ENCODE results near the gene SAMD4A. TPM values are rescaled to one million over a fixed set of nuclear protein-coding genes. Genes with fewer than 3 reads are reported as not detected.

Gene SAMD4A
- polyA plus RNA-seq, 2 of the 4 experiments (the other 2 are of a cell fraction): 3.9 to 5.4 TPM

DNA sequence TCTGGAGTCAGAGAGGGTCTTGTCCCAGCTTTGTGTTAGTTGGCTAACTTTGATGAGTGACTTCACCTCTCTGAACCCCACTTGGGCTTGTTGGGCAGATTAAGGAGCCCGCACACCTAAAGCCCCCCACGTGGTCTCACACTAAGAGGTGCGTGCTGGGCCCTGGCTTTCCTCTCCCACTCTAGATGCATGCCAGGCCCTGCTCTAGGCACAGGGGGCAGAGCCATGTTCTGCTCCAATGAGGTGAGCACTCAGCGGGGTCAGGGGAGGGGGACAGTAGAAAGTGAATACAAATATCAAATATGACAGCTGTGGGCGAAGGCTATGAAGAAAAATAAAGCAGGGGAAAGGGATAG is 216.7 kb downstream of the SAMD4A start:
- TF ChIP-seq CTCF (IDR thresholded peaks at IDR 0.05): no peak
- no peak for TF ChIP-seq KDM5A (IDR thresholded peaks at IDR 0.05)
- TF ChIP-seq HOXA7 (CRISPR knock-in tag; IDR thresholded peaks at IDR 0.05): no peak
- TF ChIP-seq GATA3 (IDR thresholded peaks at IDR 0.05; ENCODE audit: borderline replicate concordance): no peak
- no peak for TF ChIP-seq TP53 (CRISPR knock-in tag; IDR thresholded peaks at IDR 0.05)
- no peak for TF ChIP-seq FOSB (CRISPR knock-in tag; IDR thresholded peaks at IDR 0.05)
- TF ChIP-seq MAX (IDR thresholded peaks at IDR 0.05): no peak
- TF ChIP-seq E2F6 (IDR thresholded peaks at IDR 0.05; ENCODE audit: borderline replicate concordance, low read depth): no peak
- no peak for TF ChIP-seq ZFP36 (IDR thresholded peaks at IDR 0.05; ENCODE audit: borderline replicate concordance, partially characterized antibody)
- TF ChIP-seq MAFK (IDR thresholded peaks at IDR 0.05; ENCODE audit: partially characterized antibody): no peak
- TF ChIP-seq RFX5 (IDR thresholded peaks at IDR 0.05): no peak
- TF ChIP-seq EHF (CRISPR knock-in tag; IDR thresholded peaks at IDR 0.05): no peak
- TF ChIP-seq HES2 (IDR thresholded peaks at IDR 0.05): no peak
- TF ChIP-seq SMC3 (IDR thresholded peaks at IDR 0.05): no peak
- no peak for TF ChIP-seq HOXB13 (CRISPR knock-in tag; IDR thresholded peaks at IDR 0.05; ENCODE audit: low read depth)
- no peak for TF ChIP-seq PHF8 (IDR thresholded peaks at IDR 0.05; ENCODE audit: borderline replicate concordance, low read depth)
- ATAC-seq (no peak), FAIRE-seq (no peak), DNase-seq (ENCODE audit: low read depth in 1 of 2, low spot score in 1 of 2) (no peak)
- Histone ChIP-seq H3K9me3 (no peaks in the 10 kb centered on the region), H3K4me2 (no peak overlapping the region), H3K4me3 (no peak overlapping the region), H3K27ac (no peak overlapping the region), H3K4me1 (no peaks in the 10 kb centered on the region)
- 94% methylated on average over 5 of the region's 5 CpGs for WGBS (ENCODE audit: missing lambda C conversion rate)
- CTCF ChIA-PET: interaction anchor here (0.6 to 17.9 kb wide), 6 partner anchors 9 to 220 kb away, joined by 3 to 159 read pairs (median 14); no protein-coding TSS in a partner anchor
- POLR2A ChIA-PET: no interaction called here

GRCh38 chr14:54784060-54784459 is 217.1 kb downstream of the SAMD4A start:
- Histone ChIP-seq H3K9me3 (no peaks in the 10 kb centered on the region), H3K4me2 (no peak overlapping the region), H3K27ac (no peak overlapping the region), H3K4me3 (no peak overlapping the region), H3K4me1 (no peaks in the 10 kb centered on the region)
- ChIA-PET CTCF (interaction anchor here (1.5 to 17.9 kb wide), 4 partner anchors 9 to 220 kb away, joined by 6 to 159 read pairs (median 73); no protein-coding TSS in a partner anchor), POLR2A (no interaction called here)
- TF ChIP-seq TP53 (CRISPR knock-in tag; IDR thresholded peaks at IDR 0.05) (no peak), HMGXB4 (CRISPR knock-in tag; IDR thresholded peaks at IDR 0.05; ENCODE audit: borderline replicate concordance) (no peak), TFCP2L1 (CRISPR knock-in tag; IDR thresholded peaks at IDR 0.05) (no peak), JUNB (IDR thresholded peaks at IDR 0.05) (no peak), RNF2 (IDR thresholded peaks at IDR 0.05; ENCODE audit: borderline replicate concordance, low read depth) (no peak), HOXA7 (CRISPR knock-in tag; IDR thresholded peaks at IDR 0.05) (no peak), GATA3 (IDR thresholded peaks at IDR 0.05; ENCODE audit: borderline replicate concordance) (no peak), MYC (IDR thresholded peaks at IDR 0.05; ENCODE audit: borderline replicate concordance, low read length) (no peak), MAFK (IDR thresholded peaks at IDR 0.05; ENCODE audit: partially characterized antibody) (no peak), FOSB (CRISPR knock-in tag; IDR thresholded peaks at IDR 0.05) (no peak), RAD21 (conservative IDR thresholded peaks at IDR 0.05 in 1 of 2, IDR thresholded peaks at IDR 0.05 in 1 of 2) (no peak), NPAS2 (CRISPR knock-in tag; IDR thresholded peaks at IDR 0.05; ENCODE audit: borderline replicate concordance) (no peak), EP300 (IDR thresholded peaks at IDR 0.05) (no peak), CHD2 (IDR thresholded peaks at IDR 0.05; ENCODE audit: low read length, partially characterized antibody) (no peak), E2F6 (IDR thresholded peaks at IDR 0.05; ENCODE audit: borderline replicate concordance, low read depth) (no peak), JUN (IDR thresholded peaks at IDR 0.05) (no peak), ZSCAN20 (CRISPR knock-in tag; IDR thresholded peaks at IDR 0.05) (no peak), SMC3 (IDR thresholded peaks at IDR 0.05) (no peak), CTCF (IDR thresholded peaks at IDR 0.05) (no peak)
- TF ChIP-seq, protein P1, sequence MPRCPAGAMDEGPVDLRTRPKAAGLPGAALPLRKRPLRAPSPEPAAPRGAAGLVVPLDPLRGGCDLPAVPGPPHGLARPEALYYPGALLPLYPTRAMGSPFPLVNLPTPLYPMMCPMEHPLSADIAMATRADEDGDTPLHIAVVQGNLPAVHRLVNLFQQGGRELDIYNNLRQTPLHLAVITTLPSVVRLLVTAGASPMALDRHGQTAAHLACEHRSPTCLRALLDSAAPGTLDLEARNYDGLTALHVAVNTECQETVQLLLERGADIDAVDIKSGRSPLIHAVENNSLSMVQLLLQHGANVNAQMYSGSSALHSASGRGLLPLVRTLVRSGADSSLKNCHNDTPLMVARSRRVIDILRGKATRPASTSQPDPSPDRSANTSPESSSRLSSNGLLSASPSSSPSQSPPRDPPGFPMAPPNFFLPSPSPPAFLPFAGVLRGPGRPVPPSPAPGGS (IDR thresholded peaks at IDR 0.05): no peak
- FAIRE-seq (no peak), DNase-seq (ENCODE audit: low read depth in 1 of 2, low spot score in 1 of 2) (no peak), ATAC-seq (no peak)
- WGBS (ENCODE audit: missing lambda C conversion rate): 91% methylated on average over 6 of the region's 6 CpGs

Measured in A549 (cell line).